Glutamatergic neuron (in vitro differentiated cells): Measurements from ENCODE around the gene MBD1. TPM values are rescaled to one million over a fixed set of nuclear protein-coding genes. Genes with fewer than 3 reads are reported as not detected.

Experiments
- DNase-seq: peaks from one replicate; pipeline ENCODE4 v3.0.0; 2022
- H3K27ac Mint-ChIP-seq: one replicate; pipeline ENCODE4 v1.8.0; 2020; ENCODE audit warnings: mild to moderate bottlenecking, mixed read lengths, inconsistent platforms; ENCODE audit not compliant: unreplicated experiment
- H3K27me3 Mint-ChIP-seq: one replicate; pipeline ENCODE4 v1.8.0; 2020; ENCODE audit warnings: mild to moderate bottlenecking, moderate library complexity, mixed read lengths, inconsistent platforms; ENCODE audit not compliant: unreplicated experiment
- H3K36me3 Mint-ChIP-seq: one replicate; pipeline ENCODE4 v1.8.0; 2020; ENCODE audit warnings: mild to moderate bottlenecking, mixed read lengths, inconsistent platforms; ENCODE audit not compliant: unreplicated experiment
- H3K4me1 Mint-ChIP-seq: one replicate; pipeline ENCODE4 v1.8.0; 2020; ENCODE audit warnings: mild to moderate bottlenecking, low read depth, mixed read lengths, inconsistent platforms; ENCODE audit not compliant: unreplicated experiment
- H3K4me3 Mint-ChIP-seq: one replicate; pipeline ENCODE4 v1.8.0; 2020; ENCODE audit warnings: mild to moderate bottlenecking, mixed read lengths, inconsistent platforms; ENCODE audit not compliant: unreplicated experiment
- H3K9me3 Mint-ChIP-seq: one replicate; pipeline ENCODE4 v1.8.0; 2020; ENCODE audit warnings: mild to moderate bottlenecking, moderate library complexity, mixed read lengths, inconsistent platforms; ENCODE audit not compliant: unreplicated experiment
- total RNA-seq: library from RNA; stranded (reverse); fragmentation: NEBNext Ultra II Directional; extraction: Animal tissue kit (Norgen Biotek cat#: 25700); gene quantifications from one replicate; pipeline ENCODE4 v1.2.1, GENCODE V29; 2021; ENCODE audit not compliant: unreplicated experiment
- TF ChIP-seq, protein P1 (sequence below): fragments of 200-600 bp; sonication (generic); IDR thresholded peaks from one replicate; pipeline ENCODE4 v1.5.0; 2021; ENCODE audit not compliant: partially characterized antibody, unreplicated experiment

Gene MBD1
- total RNA-seq, 1 donor from 2014 or later = 91.0 TPM

GRCh38 chr18:50281972-50282520 is 723 bp upstream of the MBD1 start:
- Mint-ChIP-seq H3K36me3 (peaks cover 4% of the 10 kb centered on the region), H3K9me3 (peaks cover 15% of the 10 kb centered on the region), H3K27ac (no peak overlapping the region)

GRCh38 chr18:50280707-50281294 is 522 bp downstream of the MBD1 start:
- no peak for DNase-seq
- TF ChIP-seq, protein P1, sequence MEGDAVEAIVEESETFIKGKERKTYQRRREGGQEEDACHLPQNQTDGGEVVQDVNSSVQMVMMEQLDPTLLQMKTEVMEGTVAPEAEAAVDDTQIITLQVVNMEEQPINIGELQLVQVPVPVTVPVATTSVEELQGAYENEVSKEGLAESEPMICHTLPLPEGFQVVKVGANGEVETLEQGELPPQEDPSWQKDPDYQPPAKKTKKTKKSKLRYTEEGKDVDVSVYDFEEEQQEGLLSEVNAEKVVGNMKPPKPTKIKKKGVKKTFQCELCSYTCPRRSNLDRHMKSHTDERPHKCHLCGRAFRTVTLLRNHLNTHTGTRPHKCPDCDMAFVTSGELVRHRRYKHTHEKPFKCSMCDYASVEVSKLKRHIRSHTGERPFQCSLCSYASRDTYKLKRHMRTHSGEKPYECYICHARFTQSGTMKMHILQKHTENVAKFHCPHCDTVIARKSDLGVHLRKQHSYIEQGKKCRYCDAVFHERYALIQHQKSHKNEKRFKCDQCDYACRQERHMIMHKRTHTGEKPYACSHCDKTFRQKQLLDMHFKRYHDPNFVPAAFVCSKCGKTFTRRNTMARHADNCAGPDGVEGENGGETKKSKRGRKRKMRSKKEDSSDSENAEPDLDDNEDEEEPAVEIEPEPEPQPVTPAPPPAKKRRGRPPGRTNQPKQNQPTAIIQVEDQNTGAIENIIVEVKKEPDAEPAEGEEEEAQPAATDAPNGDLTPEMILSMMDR = no peak
- peaks cover 4% of the 10 kb centered on the region for H3K36me3 Mint-ChIP-seq

More at GRCh38 chr18:50281972-50282520, 723 bp upstream of the MBD1 start:
- Mint-ChIP-seq H3K27me3 (peaks cover 8% of the 10 kb centered on the region), H3K4me3 (peak overlapping the region; percentile 95), H3K4me1 (peaks cover 12% of the 10 kb centered on the region)
- TF ChIP-seq, protein P1 = no peak
- DNase-seq = no peak

DNA sequence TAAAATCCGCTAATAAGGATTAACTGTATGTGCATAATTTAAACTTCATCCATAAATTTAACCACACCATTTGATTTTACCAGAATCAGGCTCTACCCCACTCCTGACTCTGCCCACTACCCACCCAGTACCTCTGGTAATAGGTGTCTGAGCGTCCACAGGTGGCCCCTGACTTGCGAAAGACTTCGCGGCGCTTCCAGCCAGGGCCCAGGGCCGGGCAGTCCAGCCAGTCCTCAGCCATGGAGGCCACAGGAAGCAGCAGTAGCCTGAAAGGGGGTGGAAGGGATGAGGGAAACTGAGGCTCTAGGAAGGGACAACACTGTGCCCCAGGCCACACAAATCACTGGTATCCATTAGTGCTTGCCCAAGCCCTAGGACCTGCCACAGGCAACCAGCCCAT is 1.6 kb downstream of the MBD1 start:
- TF ChIP-seq, protein P1 = no peak
- peaks cover 10% of the 10 kb centered on the region for H3K9me3 Mint-ChIP-seq
- H3K27ac Mint-ChIP-seq = no peak overlapping the region
- H3K4me1 Mint-ChIP-seq = peaks cover 7% of the 10 kb centered on the region
- peaks cover 4% of the 10 kb centered on the region for H3K36me3 Mint-ChIP-seq
- peaks cover 4% of the 10 kb centered on the region for H3K27me3 Mint-ChIP-seq
- H3K4me3 Mint-ChIP-seq = no peak overlapping the region
- no peak for DNase-seq

More at GRCh38 chr18:50280707-50281294, 522 bp downstream of the MBD1 start:
- Mint-ChIP-seq H3K4me1 (peaks cover 7% of the 10 kb centered on the region), H3K9me3 (peaks cover 9% of the 10 kb centered on the region), H3K4me3 (peak overlapping the region; percentile 95), H3K27me3 (peaks cover 4% of the 10 kb centered on the region), H3K27ac (peak overlapping the region; percentile 86)

- Mint-ChIP-seq H3K36me3 (no peaks in the 10 kb centered on the region), H3K4me1 (peaks cover 7% of the 10 kb centered on the region), H3K27me3 (peaks cover 4% of the 10 kb centered on the region), H3K4me3 (no peak overlapping the region), H3K9me3 (peaks cover 9% of the 10 kb centered on the region), H3K27ac (no peak overlapping the region)
- TF ChIP-seq, protein P1 = no peak
- DNase-seq = no peak
These were observed 3.4 kb downstream of the MBD1 start for GRCh38 chr18:50277942-50278341.

DNA sequence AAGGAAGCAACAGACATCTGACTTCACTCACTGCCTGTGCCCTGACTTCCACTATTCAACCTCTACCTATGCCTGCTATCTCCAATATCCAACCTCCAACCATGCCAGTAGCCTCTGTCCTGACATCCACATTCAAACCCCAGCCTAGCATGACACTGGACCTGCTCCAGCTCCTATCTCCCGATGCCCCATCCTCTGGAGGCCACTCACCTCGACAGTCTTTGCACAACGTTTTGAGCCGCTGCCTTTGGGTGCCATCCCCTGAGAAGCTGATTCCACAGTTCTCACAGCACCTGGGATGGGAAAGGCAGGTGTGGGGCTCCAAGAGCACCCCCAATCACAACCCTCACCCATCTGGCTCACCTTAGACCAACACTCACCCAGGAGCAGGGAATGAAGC is 4.9 kb downstream of the MBD1 start:
- Mint-ChIP-seq H3K27ac (no peak overlapping the region), H3K36me3 (no peaks in the 10 kb centered on the region), H3K9me3 (peaks cover 6% of the 10 kb centered on the region), H3K4me3 (no peak overlapping the region), H3K27me3 (peaks cover 5% of the 10 kb centered on the region), H3K4me1 (peaks cover 7% of the 10 kb centered on the region)
- DNase-seq = no peak
- TF ChIP-seq, protein P1 = no peak
